Neutrophil (primary cell): ENCODE measurements around the gene CENPT.

Experiments
- H3K27ac ChIP-seq: fragments of 200-600 bp; sonication (generic); 2 replicates; pipeline ENCODE4 v1.5.1; 2016; ENCODE audit warnings: mild to moderate bottlenecking, moderate library complexity
- H3K27me3 ChIP-seq: fragments of 200-600 bp; sonication (generic); 2 replicates; pipeline ENCODE4 v1.6.0; 2016; ENCODE audit warnings: mild to moderate bottlenecking
- H3K36me3 ChIP-seq: fragments of 200-600 bp; sonication (generic); 2 replicates; pipeline ENCODE4 v1.5.1; 2017
- H3K4me1 ChIP-seq, 2 experiments: fragments of 200-600 bp in 1 of 2; sonication (generic) in 1 of 2; 1 replicate in 1 of 2; 2 replicates in 1 of 2; pipeline versions ENCODE4 v1.5.1 to v1.6.1; 2013 to 2016; ENCODE audit warnings: low read depth in 1 of 2, low read length in 1 of 2, mild to moderate bottlenecking in 1 of 2, moderate library complexity in 1 of 2; ENCODE audit not compliant: control insufficient read depth in 1 of 2, insufficient read depth in 1 of 2
- H3K4me3 ChIP-seq, 2 experiments: fragments of 200-600 bp in 1 of 2; sonication (generic) in 1 of 2; 1 replicate in 1 of 2; 2 replicates in 1 of 2; pipeline ENCODE4 v1.5.1; 2013 to 2016; ENCODE audit warnings: low read depth in 1 of 2, low read length in 1 of 2, mild to moderate bottlenecking in 1 of 2, moderate library complexity in 1 of 2
- H3K9me3 ChIP-seq: fragments of 200-600 bp; sonication (generic); 2 replicates; pipeline ENCODE4 v1.5.1; 2016
- TF ChIP-seq, protein P1 (sequence below): fragments of 200-600 bp; sonication (generic); IDR thresholded peaks from 2 replicates; pipeline ENCODE4 v1.5.1; 2016; ENCODE audit warnings: antibody characterized with exemption

Gene CENPT, protein sequence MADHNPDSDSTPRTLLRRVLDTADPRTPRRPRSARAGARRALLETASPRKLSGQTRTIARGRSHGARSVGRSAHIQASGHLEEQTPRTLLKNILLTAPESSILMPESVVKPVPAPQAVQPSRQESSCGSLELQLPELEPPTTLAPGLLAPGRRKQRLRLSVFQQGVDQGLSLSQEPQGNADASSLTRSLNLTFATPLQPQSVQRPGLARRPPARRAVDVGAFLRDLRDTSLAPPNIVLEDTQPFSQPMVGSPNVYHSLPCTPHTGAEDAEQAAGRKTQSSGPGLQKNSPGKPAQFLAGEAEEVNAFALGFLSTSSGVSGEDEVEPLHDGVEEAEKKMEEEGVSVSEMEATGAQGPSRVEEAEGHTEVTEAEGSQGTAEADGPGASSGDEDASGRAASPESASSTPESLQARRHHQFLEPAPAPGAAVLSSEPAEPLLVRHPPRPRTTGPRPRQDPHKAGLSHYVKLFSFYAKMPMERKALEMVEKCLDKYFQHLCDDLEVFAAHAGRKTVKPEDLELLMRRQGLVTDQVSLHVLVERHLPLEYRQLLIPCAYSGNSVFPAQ

DNA sequence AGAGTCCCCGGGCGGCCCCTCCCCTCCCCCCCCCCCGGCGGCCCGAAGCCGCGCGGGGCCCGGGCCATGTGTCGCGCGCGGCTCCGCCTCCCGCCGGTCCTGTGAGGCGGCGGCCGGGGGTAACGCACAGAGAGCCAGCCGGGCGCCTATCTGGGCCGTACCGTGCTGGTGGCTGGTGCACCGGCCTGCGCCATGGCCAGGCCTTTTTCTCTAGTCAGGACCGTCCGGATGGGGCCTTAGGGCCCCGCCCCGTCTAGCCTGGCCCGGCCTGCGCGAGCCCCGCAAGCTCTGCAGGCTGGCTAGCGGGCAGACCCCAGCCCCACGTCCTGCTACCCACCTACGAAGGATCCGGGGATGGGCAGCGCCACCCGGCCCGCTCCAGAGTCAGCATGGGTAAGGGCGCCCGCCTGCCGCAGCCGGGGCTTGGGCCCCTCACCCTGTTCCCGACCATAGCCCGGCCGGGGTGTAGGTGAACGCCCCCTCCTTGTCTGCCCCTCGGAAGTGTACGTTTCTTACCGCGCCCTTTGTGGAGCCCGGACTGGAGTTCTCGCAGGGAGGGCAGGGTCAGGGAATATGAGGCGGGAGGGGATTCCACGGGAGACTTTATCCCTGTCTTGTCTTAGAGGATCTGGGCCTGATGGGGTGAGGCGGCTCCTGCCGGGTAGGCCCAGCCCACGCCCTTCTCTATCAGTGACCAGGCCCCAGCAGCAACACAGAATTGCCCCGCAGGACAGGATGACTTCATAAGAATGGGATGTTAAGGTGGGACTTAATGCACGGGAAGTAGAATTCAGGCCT lies at the start of gene CENPT:
Gene CENPT (minus strand): TSS at position 630 of the 798 bp plus-strand sequence. CDS start 13,834 bp downstream, outside the sequence.
- TF ChIP-seq, protein P1, sequence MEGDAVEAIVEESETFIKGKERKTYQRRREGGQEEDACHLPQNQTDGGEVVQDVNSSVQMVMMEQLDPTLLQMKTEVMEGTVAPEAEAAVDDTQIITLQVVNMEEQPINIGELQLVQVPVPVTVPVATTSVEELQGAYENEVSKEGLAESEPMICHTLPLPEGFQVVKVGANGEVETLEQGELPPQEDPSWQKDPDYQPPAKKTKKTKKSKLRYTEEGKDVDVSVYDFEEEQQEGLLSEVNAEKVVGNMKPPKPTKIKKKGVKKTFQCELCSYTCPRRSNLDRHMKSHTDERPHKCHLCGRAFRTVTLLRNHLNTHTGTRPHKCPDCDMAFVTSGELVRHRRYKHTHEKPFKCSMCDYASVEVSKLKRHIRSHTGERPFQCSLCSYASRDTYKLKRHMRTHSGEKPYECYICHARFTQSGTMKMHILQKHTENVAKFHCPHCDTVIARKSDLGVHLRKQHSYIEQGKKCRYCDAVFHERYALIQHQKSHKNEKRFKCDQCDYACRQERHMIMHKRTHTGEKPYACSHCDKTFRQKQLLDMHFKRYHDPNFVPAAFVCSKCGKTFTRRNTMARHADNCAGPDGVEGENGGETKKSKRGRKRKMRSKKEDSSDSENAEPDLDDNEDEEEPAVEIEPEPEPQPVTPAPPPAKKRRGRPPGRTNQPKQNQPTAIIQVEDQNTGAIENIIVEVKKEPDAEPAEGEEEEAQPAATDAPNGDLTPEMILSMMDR = no peak
- Histone ChIP-seq H3K9me3 (no peaks in the 10 kb centered on the region), H3K4me1 (peaks cover 36 to 52% of the 10 kb centered on the region in 2 experiments), H3K4me3 (peak within 1 kb of the TSS; percentile 95 to 97), H3K27ac (peak within 1 kb of the TSS; percentile 85), H3K36me3 (no peaks in the 10 kb centered on the region), H3K27me3 (no peaks in the 10 kb centered on the region)

DNA sequence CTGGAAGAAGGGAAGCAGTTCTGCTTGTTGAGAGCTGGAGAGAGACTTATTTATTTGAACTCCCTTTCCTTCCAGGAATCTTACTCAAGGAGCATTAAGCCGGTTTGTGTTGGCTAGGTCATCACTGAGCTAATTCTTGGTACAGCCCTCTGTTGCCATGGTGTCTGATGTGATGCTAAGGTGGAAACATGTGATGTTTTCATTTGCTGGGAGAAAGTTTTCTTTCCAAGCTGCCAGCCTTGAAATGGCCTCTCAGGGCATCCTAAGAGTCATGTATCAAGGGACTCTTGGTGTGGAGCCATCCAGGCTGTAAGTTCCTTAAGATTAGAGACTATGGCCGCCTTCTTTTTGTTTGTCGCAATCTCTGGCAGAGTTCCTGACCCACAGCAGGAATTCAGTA lies 49.7 kb upstream of the CENPT start:
- H3K36me3 ChIP-seq = no peaks in the 10 kb centered on the region
- H3K9me3 ChIP-seq = no peaks in the 10 kb centered on the region
- H3K4me3 ChIP-seq = no peak overlapping the region
- H3K27ac ChIP-seq = no peak overlapping the region
- TF ChIP-seq, protein P1 = no peak
- H3K27me3 ChIP-seq = no peaks in the 10 kb centered on the region
- H3K4me1 ChIP-seq = peaks cover 20 to 21% of the 10 kb centered on the region in 2 experiments

DNA sequence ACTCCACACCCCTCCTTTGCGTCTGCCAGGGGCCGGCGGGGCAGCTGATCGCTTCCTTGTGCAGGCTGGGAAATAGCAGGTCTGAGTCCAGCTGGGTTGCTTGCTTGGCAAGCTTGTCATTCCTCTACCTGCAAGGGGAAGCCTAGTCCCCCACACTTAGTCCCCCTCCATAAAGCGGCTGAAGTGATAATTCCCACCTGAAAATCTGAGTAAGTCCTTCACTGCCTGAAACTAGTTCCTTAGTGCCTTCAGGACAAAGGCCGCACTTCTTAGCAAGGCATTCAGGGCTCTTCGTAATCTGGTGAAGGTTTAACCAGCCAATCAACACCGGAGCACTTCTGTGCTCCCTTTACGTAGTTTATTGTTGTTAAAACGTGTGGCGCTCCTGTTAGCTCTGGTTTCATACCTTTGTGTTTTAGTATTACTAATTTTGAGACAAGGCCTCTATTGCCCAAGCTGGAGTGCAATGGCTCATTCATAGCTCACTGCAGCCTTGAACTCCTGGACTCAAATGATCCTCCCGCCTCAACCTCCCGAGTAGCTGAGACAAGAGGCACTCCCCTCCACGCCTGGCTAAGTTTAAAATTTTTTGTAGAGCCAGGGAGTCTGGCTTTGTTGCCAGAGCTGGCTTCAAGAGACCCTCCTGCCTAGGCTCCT lies 46.4 kb upstream of the CENPT start:
- no peaks in the 10 kb centered on the region for H3K9me3 ChIP-seq
- TF ChIP-seq, protein P1 = no peak
- no peaks in the 10 kb centered on the region for H3K27me3 ChIP-seq
- peak overlapping the region; percentile 85 to 89 for H3K4me3 ChIP-seq
- H3K27ac ChIP-seq = peak overlapping the region; percentile 90
- H3K36me3 ChIP-seq = no peaks in the 10 kb centered on the region
- peaks cover 20 to 22% of the 10 kb centered on the region in 2 experiments for H3K4me1 ChIP-seq

DNA sequence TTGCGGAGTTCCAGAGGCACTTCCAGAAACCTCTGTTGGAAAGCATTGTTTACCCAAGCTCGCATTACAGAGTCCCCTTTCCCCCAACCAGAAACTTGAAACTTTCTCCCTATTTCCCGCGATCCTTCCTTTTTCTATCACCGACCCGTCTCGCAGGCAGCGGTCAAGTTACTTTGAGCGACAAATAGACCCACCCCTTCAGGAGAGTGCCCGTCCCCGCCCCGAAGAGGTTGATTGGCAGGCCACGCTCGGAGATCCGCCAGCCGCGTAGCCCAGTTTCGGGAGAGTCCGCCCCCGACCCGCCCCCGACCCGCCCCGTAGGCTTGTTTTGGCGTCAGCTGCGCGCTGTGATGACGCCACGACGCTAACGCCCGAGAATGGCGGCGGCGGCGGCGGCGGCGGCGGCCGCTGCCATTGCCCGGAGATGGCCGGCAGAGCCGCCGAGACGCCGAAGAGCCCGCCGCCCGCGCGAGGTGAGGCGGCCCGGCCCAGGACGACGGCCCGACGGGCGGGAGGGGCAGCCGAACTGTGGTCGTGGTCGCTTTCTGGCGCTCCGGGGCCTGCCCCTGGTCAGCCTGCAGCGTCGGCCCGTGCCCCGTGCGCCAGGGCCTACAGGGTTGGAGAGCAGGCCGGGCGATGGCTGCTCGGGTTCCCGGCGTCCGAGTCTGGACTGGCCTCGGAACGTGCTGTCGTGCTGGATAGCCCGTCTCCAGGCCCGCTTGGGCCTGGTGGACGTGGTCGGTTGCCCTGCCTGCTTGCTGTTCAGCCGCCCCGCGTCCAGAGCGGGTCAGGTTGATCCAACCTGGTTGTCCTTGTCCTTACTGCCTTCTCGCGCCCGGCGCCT lies 45.6 kb upstream of the CENPT start, which contains the start of gene PSKH1:
Gene PSKH1 (plus strand): TSS at position 356 of the 844 bp plus-strand sequence. CDS start 15,496 bp downstream, outside the sequence.
- Histone ChIP-seq H3K4me3 (peak within 1 kb of the TSS; percentile 85 to 89), H3K36me3 (no peaks in the 10 kb centered on the region), H3K4me1 (peaks cover 20 to 22% of the 10 kb centered on the region in 2 experiments), H3K27ac (peak within 1 kb of the TSS; percentile 90), H3K27me3 (no peaks in the 10 kb centered on the region), H3K9me3 (no peaks in the 10 kb centered on the region)
- TF ChIP-seq, protein P1 = peak; percentile 60
